ENCODE measurements around the gene RP2. TPM values are rescaled to one million over a fixed set of nuclear protein-coding genes. Genes with fewer than 3 reads are reported as not detected.

Gene RP2
- total and polyA plus RNA-seq, 9 donors = 5.8 to 13.2 (median 8.4) TPM

DNA sequence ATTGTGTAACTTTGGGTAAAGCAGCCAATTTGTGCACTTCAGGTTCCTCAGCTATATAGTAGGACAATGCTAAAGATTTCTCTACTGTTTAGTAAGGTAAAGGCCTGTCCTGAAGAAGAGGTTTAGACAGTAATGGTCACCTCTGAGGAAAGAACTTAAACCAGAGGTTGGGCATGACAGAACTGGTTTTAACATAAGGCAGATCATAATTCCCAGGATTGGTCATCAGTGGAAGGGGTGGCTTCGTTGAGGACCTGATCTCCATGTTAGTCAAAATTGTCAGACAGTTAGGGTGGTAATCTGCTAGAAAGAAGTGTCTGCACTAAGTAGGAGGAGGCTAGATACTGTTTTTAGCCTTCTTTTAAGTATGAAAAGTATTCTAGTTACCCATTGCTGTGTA, 4.1 kb downstream of the RP2 start:
- H3K4me1 ChIP-seq (ENCODE audit: control insufficient read depth, insufficient read depth, low read length) = peaks cover 6% of the 10 kb centered on the region
- peaks cover 2% of the 10 kb centered on the region for H3K9me3 ChIP-seq (replicated peaks; ENCODE audit: control insufficient read depth, low read depth, low read length)
- peaks cover 9% of the 10 kb centered on the region for H3K27me3 ChIP-seq (ENCODE audit: control insufficient read depth, insufficient read depth, low read length)
- DNase-seq = no peak
- H3K4me3 ChIP-seq (ENCODE audit: low read length) = no peak overlapping the region
- no peak overlapping the region for H3K27ac ChIP-seq (ENCODE audit: low read length)
- H3K36me3 ChIP-seq (ENCODE audit: control insufficient read depth, insufficient read depth, low read length) = no peaks in the 10 kb centered on the region
- 70% methylated on average over 1 of the region's 1 CpG for WGBS (ENCODE audit: insufficient coverage)

DNA sequence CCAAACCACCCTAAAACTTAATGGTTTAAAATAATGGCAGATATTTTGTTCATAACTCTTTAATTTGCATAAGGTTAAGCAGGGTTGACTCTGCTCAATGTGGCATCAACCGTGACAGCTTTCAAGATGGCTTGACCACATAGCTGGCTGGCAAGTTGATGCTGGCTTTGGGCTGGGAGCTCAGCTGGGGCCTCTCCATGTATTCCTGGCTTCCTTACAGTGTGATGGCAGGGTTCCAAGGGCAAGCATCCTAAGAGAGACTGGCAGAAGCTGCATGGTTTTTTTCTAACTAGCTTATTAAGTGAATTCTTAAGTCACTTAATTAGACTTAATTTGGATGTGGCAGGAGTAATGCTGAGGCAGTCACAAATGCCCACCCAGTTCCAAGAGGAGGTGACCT, 4.5 kb downstream of the RP2 start:
- peaks cover 2% of the 10 kb centered on the region for H3K9me3 ChIP-seq (replicated peaks; ENCODE audit: control insufficient read depth, low read depth, low read length)
- H3K4me3 ChIP-seq (ENCODE audit: low read length) = no peak overlapping the region
- peak; percentile 16 for DNase-seq
- peaks cover 4% of the 10 kb centered on the region for H3K4me1 ChIP-seq (ENCODE audit: control insufficient read depth, insufficient read depth, low read length)
- H3K36me3 ChIP-seq (ENCODE audit: control insufficient read depth, insufficient read depth, low read length) = no peaks in the 10 kb centered on the region
- peaks cover 7% of the 10 kb centered on the region for H3K27me3 ChIP-seq (ENCODE audit: control insufficient read depth, insufficient read depth, low read length)
- H3K27ac ChIP-seq (ENCODE audit: low read length) = no peak overlapping the region
- 67% methylated on average over 1 of the region's 1 CpG for WGBS (ENCODE audit: insufficient coverage)

DNA sequence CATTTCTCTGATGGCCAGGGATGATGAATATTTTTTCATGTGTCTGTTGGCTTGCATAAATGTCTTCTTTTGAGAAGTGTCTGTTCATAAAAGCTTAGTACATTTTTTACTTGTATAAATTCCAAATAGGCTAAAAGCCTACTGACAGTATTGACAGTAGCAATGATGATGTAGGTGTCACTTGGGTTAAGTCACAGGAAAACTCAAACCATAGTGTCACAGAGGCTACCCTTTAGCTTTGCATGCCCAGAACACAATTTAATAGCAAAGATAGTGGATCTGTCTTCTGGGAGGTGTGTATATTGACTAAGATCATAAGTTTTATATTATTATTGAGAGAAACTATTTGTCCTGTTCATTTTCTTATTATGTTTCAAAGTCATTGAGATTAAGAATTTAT, 8.1 kb downstream of the RP2 start:
- Histone ChIP-seq H3K27ac (ENCODE audit: low read length) (no peak overlapping the region), H3K4me3 (ENCODE audit: low read length) (no peak overlapping the region), H3K9me3 (replicated peaks; ENCODE audit: control insufficient read depth, low read depth, low read length) (peaks cover 2% of the 10 kb centered on the region), H3K36me3 (ENCODE audit: control insufficient read depth, insufficient read depth, low read length) (no peaks in the 10 kb centered on the region), H3K4me1 (ENCODE audit: control insufficient read depth, insufficient read depth, low read length) (peaks cover 3% of the 10 kb centered on the region), H3K27me3 (ENCODE audit: control insufficient read depth, insufficient read depth, low read length) (peaks cover 2% of the 10 kb centered on the region)
- no peak for DNase-seq

DNA sequence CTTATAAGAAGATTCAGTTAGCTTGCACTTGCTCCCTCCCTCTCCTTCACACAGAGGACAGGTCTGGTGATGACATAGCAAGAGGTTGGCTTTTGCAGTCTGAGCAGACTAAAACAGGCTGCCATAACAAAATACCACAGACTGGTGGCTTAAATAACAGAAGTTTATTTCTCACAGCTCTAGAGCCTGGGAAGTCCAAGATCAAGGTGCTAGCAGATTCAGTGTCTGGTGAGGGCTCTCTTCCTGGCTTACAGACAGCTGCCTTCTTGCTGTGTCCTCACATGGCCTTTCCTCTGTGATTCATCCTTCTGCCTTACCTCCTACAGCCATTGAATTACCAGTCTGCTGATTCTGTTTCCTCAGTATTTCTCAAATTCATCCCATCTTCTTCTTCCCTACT, 13.1 kb downstream of the RP2 start:
- peaks cover 5% of the 10 kb centered on the region for H3K27me3 ChIP-seq (ENCODE audit: control insufficient read depth, insufficient read depth, low read length)
- peaks cover 2% of the 10 kb centered on the region for H3K9me3 ChIP-seq (replicated peaks; ENCODE audit: control insufficient read depth, low read depth, low read length)
- H3K4me1 ChIP-seq (ENCODE audit: control insufficient read depth, insufficient read depth, low read length) = no peaks in the 10 kb centered on the region
- no peak for DNase-seq
- H3K27ac ChIP-seq (ENCODE audit: low read length) = no peak overlapping the region
- H3K36me3 ChIP-seq (ENCODE audit: control insufficient read depth, insufficient read depth, low read length) = no peaks in the 10 kb centered on the region
- no peak overlapping the region for H3K4me3 ChIP-seq (ENCODE audit: low read length)

DNA sequence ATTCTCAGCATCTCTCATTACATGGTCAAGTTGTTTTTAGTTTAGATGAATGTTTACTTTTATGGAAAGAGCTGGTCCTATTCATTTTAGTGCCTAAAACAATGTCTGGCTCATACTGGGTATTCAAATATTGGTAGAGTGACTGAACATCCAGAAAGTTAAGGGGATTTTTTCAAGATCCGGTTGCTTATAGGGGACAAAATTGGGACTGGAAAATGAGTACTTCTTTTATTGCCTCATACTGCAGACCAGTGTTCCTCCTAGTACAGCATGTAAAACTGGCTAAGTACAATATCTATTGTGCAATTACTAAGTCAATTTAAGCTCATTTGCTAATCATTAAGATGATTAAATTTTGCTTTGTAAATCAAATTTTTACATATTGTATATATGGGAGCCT, 13.9 kb downstream of the RP2 start:
- Histone ChIP-seq H3K4me1 (ENCODE audit: control insufficient read depth, insufficient read depth, low read length) (no peaks in the 10 kb centered on the region), H3K36me3 (ENCODE audit: control insufficient read depth, insufficient read depth, low read length) (no peaks in the 10 kb centered on the region), H3K27me3 (ENCODE audit: control insufficient read depth, insufficient read depth, low read length) (peaks cover 5% of the 10 kb centered on the region), H3K27ac (ENCODE audit: low read length) (no peak overlapping the region), H3K9me3 (replicated peaks; ENCODE audit: control insufficient read depth, low read depth, low read length) (peaks cover under 1% of the 10 kb centered on the region), H3K4me3 (ENCODE audit: low read length) (no peak overlapping the region)
- WGBS (ENCODE audit: insufficient coverage) = no CpG with 5 or more reads among the region's 1 CpG
- DNase-seq = no peak

DNA sequence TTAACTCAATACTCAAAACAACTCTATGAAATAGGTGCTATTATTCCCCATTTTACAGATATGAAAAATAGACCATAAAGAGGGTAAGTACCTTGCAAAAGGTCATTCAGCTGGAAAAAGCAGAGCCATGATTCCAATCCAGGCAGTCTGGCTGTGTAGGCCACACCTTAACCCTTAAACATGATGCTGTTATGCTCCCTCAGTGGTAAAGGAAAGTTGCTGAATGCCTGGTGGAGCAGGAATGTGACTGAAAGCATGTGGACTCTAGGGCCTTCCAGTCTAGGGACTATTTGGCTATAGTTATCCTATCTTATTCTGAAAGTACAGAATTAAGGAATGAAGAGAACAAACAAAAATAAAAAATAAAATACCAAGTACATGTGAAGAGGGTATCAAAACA, 19.6 kb downstream of the RP2 start:
- no peaks in the 10 kb centered on the region for H3K36me3 ChIP-seq (ENCODE audit: control insufficient read depth, insufficient read depth, low read length)
- H3K4me3 ChIP-seq (ENCODE audit: low read length) = no peak overlapping the region
- H3K27me3 ChIP-seq (ENCODE audit: control insufficient read depth, insufficient read depth, low read length) = peaks cover 6% of the 10 kb centered on the region
- no peak overlapping the region for H3K27ac ChIP-seq (ENCODE audit: low read length)
- no peaks in the 10 kb centered on the region for H3K4me1 ChIP-seq (ENCODE audit: control insufficient read depth, insufficient read depth, low read length)
- no peak for DNase-seq
- no peaks in the 10 kb centered on the region for H3K9me3 ChIP-seq (replicated peaks; ENCODE audit: control insufficient read depth, low read depth, low read length)

DNA sequence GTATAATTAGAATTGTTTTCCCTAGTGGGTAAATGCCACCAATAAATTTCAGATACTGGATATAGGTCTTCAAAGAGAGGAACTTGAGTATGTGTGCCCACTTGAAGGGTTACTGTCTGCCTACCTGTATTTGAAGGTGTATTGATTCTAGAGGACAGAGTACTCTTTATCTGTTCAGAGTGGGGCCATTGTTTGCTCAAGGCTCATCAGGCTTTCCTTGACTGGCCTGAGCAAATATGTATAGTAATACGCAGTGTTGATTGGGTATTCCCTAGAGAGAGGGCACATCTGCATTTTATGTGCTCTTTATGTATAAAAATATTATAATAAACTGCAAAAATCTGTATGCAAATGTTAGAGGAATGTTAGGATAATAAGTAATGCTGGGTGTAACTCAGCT, 23.7 kb downstream of the RP2 start:
- DNase-seq = no peak
- Histone ChIP-seq H3K27ac (ENCODE audit: low read length) (no peak overlapping the region), H3K9me3 (replicated peaks; ENCODE audit: control insufficient read depth, low read depth, low read length) (no peaks in the 10 kb centered on the region), H3K4me1 (ENCODE audit: control insufficient read depth, insufficient read depth, low read length) (no peaks in the 10 kb centered on the region), H3K36me3 (ENCODE audit: control insufficient read depth, insufficient read depth, low read length) (no peaks in the 10 kb centered on the region), H3K27me3 (ENCODE audit: control insufficient read depth, insufficient read depth, low read length) (peaks cover 6% of the 10 kb centered on the region), H3K4me3 (ENCODE audit: low read length) (no peak overlapping the region)
- WGBS (ENCODE audit: insufficient coverage) = no CpG with 5 or more reads among the region's 1 CpG

DNA sequence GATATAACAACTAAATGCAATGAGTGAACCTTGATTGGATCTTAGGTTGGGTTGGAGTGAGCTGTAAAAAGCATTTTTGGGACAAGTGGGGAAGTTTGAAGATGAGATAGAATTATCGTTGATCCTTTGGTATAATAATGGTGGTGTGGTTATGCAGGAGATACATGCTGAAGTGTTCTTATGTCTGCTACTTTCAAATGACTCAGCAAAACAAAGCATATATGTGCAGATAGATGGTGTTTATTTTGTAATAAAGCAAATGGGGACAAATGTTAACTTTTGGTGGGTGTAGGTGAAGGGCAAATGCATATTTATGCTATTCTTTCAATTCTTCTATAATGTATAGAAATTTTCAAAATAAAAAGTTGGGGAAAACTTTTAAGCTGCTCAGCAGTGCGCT, 26.2 kb downstream of the RP2 start:
- WGBS (ENCODE audit: insufficient coverage) = no CpG with 5 or more reads among the region's 2 CpGs

DNA sequence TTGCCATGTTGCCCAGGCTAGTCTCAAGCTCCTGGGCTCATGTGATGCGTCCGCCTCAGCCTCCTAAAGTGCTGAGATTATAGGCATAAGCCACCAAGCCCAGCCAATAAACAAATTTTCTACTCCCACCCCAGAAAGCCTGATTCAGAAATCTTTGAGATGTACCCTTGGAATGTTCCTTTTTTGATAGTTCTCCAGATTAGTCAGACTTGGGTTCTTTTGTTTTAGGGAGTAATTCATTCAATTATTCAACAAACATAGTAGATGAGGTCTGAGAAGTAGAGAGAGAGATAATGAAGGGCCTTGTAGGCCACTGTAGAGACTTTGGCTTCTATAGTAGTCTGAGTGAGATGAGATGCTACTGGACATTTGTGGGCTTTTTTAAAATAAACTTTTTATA, 27.8 kb downstream of the RP2 start:
- no peaks in the 10 kb centered on the region for H3K36me3 ChIP-seq (ENCODE audit: control insufficient read depth, insufficient read depth, low read length)
- peaks cover 9% of the 10 kb centered on the region for H3K27me3 ChIP-seq (ENCODE audit: control insufficient read depth, insufficient read depth, low read length)
- H3K27ac ChIP-seq (ENCODE audit: low read length) = no peak overlapping the region
- no peak overlapping the region for H3K4me3 ChIP-seq (ENCODE audit: low read length)
- H3K9me3 ChIP-seq (replicated peaks; ENCODE audit: control insufficient read depth, low read depth, low read length) = no peaks in the 10 kb centered on the region
- H3K4me1 ChIP-seq (ENCODE audit: control insufficient read depth, insufficient read depth, low read length) = no peaks in the 10 kb centered on the region
- DNase-seq = no peak
- no CpG with 5 or more reads among the region's 2 CpGs for WGBS (ENCODE audit: insufficient coverage)

More for the DNA sequence above, 26.2 kb downstream of the RP2 start:
- Histone ChIP-seq H3K27ac (ENCODE audit: low read length) (no peak overlapping the region), H3K9me3 (replicated peaks; ENCODE audit: control insufficient read depth, low read depth, low read length) (no peaks in the 10 kb centered on the region), H3K4me1 (ENCODE audit: control insufficient read depth, insufficient read depth, low read length) (no peaks in the 10 kb centered on the region), H3K4me3 (ENCODE audit: low read length) (no peak overlapping the region), H3K36me3 (ENCODE audit: control insufficient read depth, insufficient read depth, low read length) (no peaks in the 10 kb centered on the region), H3K27me3 (ENCODE audit: control insufficient read depth, insufficient read depth, low read length) (peaks cover 8% of the 10 kb centered on the region)
- DNase-seq = no peak

DNA sequence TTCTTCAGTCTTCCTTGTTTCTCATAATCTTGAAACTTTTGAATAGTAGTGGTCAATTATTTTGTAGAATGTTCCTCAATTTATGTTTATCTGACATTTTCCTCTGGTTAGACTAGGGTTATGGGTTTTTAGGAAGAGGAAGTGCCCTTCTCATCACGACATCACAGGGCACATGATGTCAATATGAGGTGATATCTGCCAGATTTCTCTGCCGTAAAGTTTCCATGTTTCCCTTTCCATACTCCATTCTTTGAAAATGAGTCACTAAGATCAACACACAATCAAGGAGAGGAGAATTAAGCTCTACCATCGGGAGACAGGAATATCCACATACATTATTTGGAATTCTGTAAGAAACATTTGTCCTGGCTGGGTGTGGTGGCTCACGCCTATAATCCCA, 28.4 kb downstream of the RP2 start:
- DNase-seq = peak; percentile 17
- Histone ChIP-seq H3K4me3 (ENCODE audit: low read length) (no peak overlapping the region), H3K27ac (ENCODE audit: low read length) (no peak overlapping the region), H3K27me3 (ENCODE audit: control insufficient read depth, insufficient read depth, low read length) (peaks cover 9% of the 10 kb centered on the region), H3K36me3 (ENCODE audit: control insufficient read depth, insufficient read depth, low read length) (no peaks in the 10 kb centered on the region), H3K9me3 (replicated peaks; ENCODE audit: control insufficient read depth, low read depth, low read length) (no peaks in the 10 kb centered on the region), H3K4me1 (ENCODE audit: control insufficient read depth, insufficient read depth, low read length) (no peaks in the 10 kb centered on the region)
- no CpG with 5 or more reads among the region's 4 CpGs for WGBS (ENCODE audit: insufficient coverage)

DNA sequence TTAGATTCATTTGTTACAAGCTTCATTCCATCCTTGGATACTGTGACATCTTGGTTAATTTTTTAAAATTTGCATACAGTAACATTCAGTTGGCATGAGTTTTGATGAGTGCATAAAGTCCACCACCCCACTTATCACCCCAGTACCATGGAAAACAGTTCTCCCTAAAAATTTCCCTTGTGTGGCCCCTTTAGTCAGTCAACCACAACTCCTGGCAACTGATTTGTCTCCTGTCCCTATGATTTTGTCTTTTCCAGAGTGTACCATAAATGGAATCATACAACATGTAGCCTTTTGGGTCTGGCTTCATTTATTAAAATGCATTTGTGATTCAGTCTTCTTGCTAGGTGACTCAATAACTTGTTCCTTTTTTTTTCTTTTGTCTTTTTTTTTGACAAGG, 29.9 kb downstream of the RP2 start:
- Histone ChIP-seq H3K9me3 (replicated peaks; ENCODE audit: control insufficient read depth, low read depth, low read length) (no peaks in the 10 kb centered on the region), H3K27ac (ENCODE audit: low read length) (no peak overlapping the region), H3K4me1 (ENCODE audit: control insufficient read depth, insufficient read depth, low read length) (no peaks in the 10 kb centered on the region), H3K4me3 (ENCODE audit: low read length) (no peak overlapping the region), H3K27me3 (ENCODE audit: control insufficient read depth, insufficient read depth, low read length) (peaks cover 7% of the 10 kb centered on the region), H3K36me3 (ENCODE audit: control insufficient read depth, insufficient read depth, low read length) (no peaks in the 10 kb centered on the region)
- no peak for DNase-seq
